ENCODE data around the gene MADD.

DNA sequence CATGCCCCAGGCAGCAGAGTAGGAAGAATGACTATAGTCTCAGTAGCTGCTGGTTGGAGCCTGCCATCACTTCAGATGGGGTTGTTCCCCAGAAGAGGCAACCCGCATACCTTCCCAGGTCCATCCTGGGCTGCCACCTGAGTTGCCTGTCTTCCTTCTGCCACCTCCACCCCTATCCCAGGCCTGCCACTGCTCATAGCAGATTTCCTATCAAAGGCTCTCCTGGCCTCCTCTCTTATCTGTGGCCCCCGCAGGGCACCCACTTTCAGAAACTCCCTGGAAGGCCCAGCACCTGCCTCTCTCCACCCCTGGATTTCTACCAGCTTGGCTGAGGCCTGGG lies 12.8 kb upstream of the MADD start:
- TF ChIP-seq, protein P1, sequence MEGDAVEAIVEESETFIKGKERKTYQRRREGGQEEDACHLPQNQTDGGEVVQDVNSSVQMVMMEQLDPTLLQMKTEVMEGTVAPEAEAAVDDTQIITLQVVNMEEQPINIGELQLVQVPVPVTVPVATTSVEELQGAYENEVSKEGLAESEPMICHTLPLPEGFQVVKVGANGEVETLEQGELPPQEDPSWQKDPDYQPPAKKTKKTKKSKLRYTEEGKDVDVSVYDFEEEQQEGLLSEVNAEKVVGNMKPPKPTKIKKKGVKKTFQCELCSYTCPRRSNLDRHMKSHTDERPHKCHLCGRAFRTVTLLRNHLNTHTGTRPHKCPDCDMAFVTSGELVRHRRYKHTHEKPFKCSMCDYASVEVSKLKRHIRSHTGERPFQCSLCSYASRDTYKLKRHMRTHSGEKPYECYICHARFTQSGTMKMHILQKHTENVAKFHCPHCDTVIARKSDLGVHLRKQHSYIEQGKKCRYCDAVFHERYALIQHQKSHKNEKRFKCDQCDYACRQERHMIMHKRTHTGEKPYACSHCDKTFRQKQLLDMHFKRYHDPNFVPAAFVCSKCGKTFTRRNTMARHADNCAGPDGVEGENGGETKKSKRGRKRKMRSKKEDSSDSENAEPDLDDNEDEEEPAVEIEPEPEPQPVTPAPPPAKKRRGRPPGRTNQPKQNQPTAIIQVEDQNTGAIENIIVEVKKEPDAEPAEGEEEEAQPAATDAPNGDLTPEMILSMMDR (conservative IDR thresholded peaks at IDR 0.05; ENCODE audit: low read depth, low read length) = no peak
- no peak for TF ChIP-seq EZH2 (IDR thresholded peaks at IDR 0.05; ENCODE audit: borderline replicate concordance, low read depth, low read length, poor library complexity, severe bottlenecking)

Measured in A673 (cell line).